Measurements from ENCODE around the gene TNS3. TPM values are rescaled to one million over a fixed set of nuclear protein-coding genes. Genes with fewer than 3 reads are reported as not detected.

The TNS3 gene
- total and polyA plus RNA-seq, 7 donors, result 17.4 to 43.8 (median 28.8) TPM

GRCh38 chr7:47438411-47439029, 143.4 kb downstream of the TNS3 start:
- Histone ChIP-seq H3K27me3 (no peaks in the 10 kb centered on the region), H3K9me3 (no peaks in the 10 kb centered on the region), H3K4me3 (no peak overlapping the region), H3K36me3 (peaks cover 0 to 13% (median 3%) of the 10 kb centered on the region in 4 donors), H3K27ac (no peak overlapping the region), H3K4me1 (peaks cover 0 to 9% (median 5%) of the 10 kb centered on the region in 4 donors)
- TF ChIP-seq POLR2AphosphoS5 (IDR thresholded peaks at IDR 0.05), result no peak
- no peak for TF ChIP-seq EP300 (IDR thresholded peaks at IDR 0.05)
- TF ChIP-seq POLR2A (IDR thresholded peaks at IDR 0.05), result no peak
- TF ChIP-seq CTCF (IDR thresholded peaks at IDR 0.05), result no peak
- intact Hi-C loops (cut with DNase I), result loop anchor here (10.0 kb wide), 1 partner anchor 136 kb away; no protein-coding TSS in a partner anchor
- DNase-seq, result no peak
- 76 to 86% methylated on average over 5 of the region's 5 CpGs for WGBS, 2 donors

GRCh38 chr7:47435889-47436312, 146.0 kb downstream of the TNS3 start:
- intact Hi-C loops (cut with DNase I), result loop anchor here (1.0 to 10.0 kb wide), 3 partner anchors 139 to 383 kb away; no protein-coding TSS in a partner anchor
- Histone ChIP-seq H3K4me3 (no peak overlapping the region), H3K27me3 (no peaks in the 10 kb centered on the region), H3K36me3 (peaks cover 0 to 13% (median 3%) of the 10 kb centered on the region in 4 donors), H3K9me3 (no peaks in the 10 kb centered on the region), H3K27ac (no peak overlapping the region), H3K4me1 (peaks cover 0 to 8% (median 5%) of the 10 kb centered on the region in 4 donors)
- TF ChIP-seq EP300 (IDR thresholded peaks at IDR 0.05) (no peak), CTCF (IDR thresholded peaks at IDR 0.05) (peak; percentile 57 to 85 (median 80)), POLR2A (IDR thresholded peaks at IDR 0.05) (no peak)
- peak; percentile 87 for DNase-seq
- 13 to 41% methylated on average over 5 of the region's 5 CpGs for WGBS, 2 donors

GRCh38 chr7:47433564-47433895, 148.4 kb downstream of the TNS3 start:
- TF ChIP-seq POLR2AphosphoS5 (IDR thresholded peaks at IDR 0.05), result no peak
- TF ChIP-seq EP300 (IDR thresholded peaks at IDR 0.05), result no peak
- no peak for TF ChIP-seq POLR2A (IDR thresholded peaks at IDR 0.05)
- TF ChIP-seq CTCF (IDR thresholded peaks at IDR 0.05), result no peak
- intact Hi-C loops (cut with DNase I), result loop anchor here (10.0 kb wide), 1 partner anchor 141 kb away; no protein-coding TSS in a partner anchor
- 83 to 86% methylated on average over 2 of the region's 2 CpGs for WGBS, 2 donors

GRCh38 chr7:47432671-47433563, 149.0 kb downstream of the TNS3 start:
- WGBS, 2 donors, result 80 to 88% methylated on average over 17 of the region's 17 CpGs
- intact Hi-C loops (cut with DNase I), result loop anchor here (10.0 kb wide), 1 partner anchor 142 kb away; no protein-coding TSS in a partner anchor

More at GRCh38 chr7:47433564-47433895, 148.4 kb downstream of the TNS3 start:
- Histone ChIP-seq H3K9me3 (no peaks in the 10 kb centered on the region), H3K36me3 (peaks cover 0 to 6% (median 3%) of the 10 kb centered on the region in 4 donors), H3K4me3 (no peak overlapping the region), H3K27ac (no peak overlapping the region), H3K27me3 (no peaks in the 10 kb centered on the region), H3K4me1 (peaks cover 0 to 8% (median 5%) of the 10 kb centered on the region in 4 donors)
- DNase-seq, result peak; percentile 37

More at GRCh38 chr7:47432671-47433563, 149.0 kb downstream of the TNS3 start:
- peaks cover 0 to 8% (median 5%) of the 10 kb centered on the region in 4 donors for H3K4me1 ChIP-seq
- peak overlapping the region in 1 of 4 donors; percentile 16 for H3K27ac ChIP-seq
- peaks cover 0 to 6% (median 0%) of the 10 kb centered on the region in 4 donors for H3K36me3 ChIP-seq
- no peaks in the 10 kb centered on the region for H3K9me3 ChIP-seq
- DNase-seq, result peak; percentile 68
- H3K4me3 ChIP-seq, result no peak overlapping the region
- TF ChIP-seq EP300 (IDR thresholded peaks at IDR 0.05) (no peak), POLR2A (IDR thresholded peaks at IDR 0.05) (no peak), CTCF (IDR thresholded peaks at IDR 0.05) (no peak), POLR2AphosphoS5 (IDR thresholded peaks at IDR 0.05) (no peak)
- no peaks in the 10 kb centered on the region for H3K27me3 ChIP-seq
